NCI-H748 (cell line): ENCODE measurements around the gene TFCP2L1.
"Not testable (repeated sequence)": the region's sequence is repeated elsewhere in the genome, so short reads cannot be mapped to it uniquely, and the experiment has no call there.

Experiments used
- DNase-seq: peaks from one replicate; lab custom pipeline; 2025; ENCODE audit not compliant: unreplicated experiment; lab: John Stamatoyannopoulos, UW

Gene TFCP2L1

GRCh38 chr2:121269436-121269835 lies 15.6 kb downstream of the TFCP2L1 start:
- DNase-seq = not testable (repeated sequence)

- no peak for DNase-seq
Measured at GRCh38 chr2:121266543-121267106, 18.4 kb downstream of the TFCP2L1 start.

GRCh38 chr2:121263996-121264715 lies 20.8 kb downstream of the TFCP2L1 start:
- DNase-seq = no peak

- peak; percentile 82 for DNase-seq
Measured at GRCh38 chr2:121260370-121261154, 24.4 kb downstream of the TFCP2L1 start.

GRCh38 chr2:121258051-121258450 lies 27.0 kb downstream of the TFCP2L1 start:
- no peak for DNase-seq

- no peak for DNase-seq
Measured at GRCh38 chr2:121257480-121257840, 27.5 kb downstream of the TFCP2L1 start.

- DNase-seq = no peak
Measured at GRCh38 chr2:121256720-121257479, 28.1 kb downstream of the TFCP2L1 start.

GRCh38 chr2:121255358-121255757 lies 29.6 kb downstream of the TFCP2L1 start:
- no peak for DNase-seq

GRCh38 chr2:121254748-121255147 lies 30.3 kb downstream of the TFCP2L1 start:
- peak; percentile 6 for DNase-seq

- no peak for DNase-seq
Measured at GRCh38 chr2:121253674-121254240, 31.2 kb downstream of the TFCP2L1 start.

- DNase-seq = no peak
Measured at GRCh38 chr2:121253021-121253673, 31.9 kb downstream of the TFCP2L1 start.

- no peak for DNase-seq
Measured at GRCh38 chr2:121251497-121251896, 33.5 kb downstream of the TFCP2L1 start.

- no peak for DNase-seq
Measured at GRCh38 chr2:121248766-121249343, 36.1 kb downstream of the TFCP2L1 start.

GRCh38 chr2:121247971-121248370 lies 37.0 kb downstream of the TFCP2L1 start:
- DNase-seq = no peak

GRCh38 chr2:121247534-121247933 lies 37.5 kb downstream of the TFCP2L1 start:
- no peak for DNase-seq

GRCh38 chr2:121246704-121247255 lies 38.2 kb downstream of the TFCP2L1 start:
- no peak for DNase-seq

GRCh38 chr2:121245913-121246312 lies 39.1 kb downstream of the TFCP2L1 start:
- DNase-seq = no peak

- DNase-seq = no peak
Measured at GRCh38 chr2:121245120-121245820, 39.7 kb downstream of the TFCP2L1 start.

GRCh38 chr2:121244616-121245015 lies 40.4 kb downstream of the TFCP2L1 start:
- no peak for DNase-seq
